A549 (cell line): ENCODE results near the gene C1QC.

Source experiments
- ESRRA ChIP-seq: fragments of 150-350 bp; IDR thresholded peaks from 2 replicates; pipeline ENCODE4 v1.6.1; 2014; ENCODE audit warnings: mild to moderate bottlenecking, low read length, borderline replicate concordance
- HOXB13 ChIP-seq: fragments of 250-450 bp; sonication (Bioruptor Pico); IDR thresholded peaks from 2 replicates; pipeline ENCODE4 v1.5.0; 2020; ENCODE audit warnings: low read depth, mild to moderate bottlenecking, moderate library complexity
- POLR2A ChIP-seq: IDR thresholded peaks from 2 replicates; pipeline ENCODE4 v1.6.1; 2012; ENCODE audit warnings: mild to moderate bottlenecking, low read length
- POLR2AphosphoS2 ChIP-seq: conservative IDR thresholded peaks from 2 replicates; pipeline ENCODE4 v1.6.1; 2012; ENCODE audit warnings: low read length, improper control_type of control experiment, inconsistent platforms
- RARB ChIP-seq: fragments of 250-450 bp; sonication (Bioruptor Pico); IDR thresholded peaks from 2 replicates; pipeline ENCODE4 v1.8.0; 2021; ENCODE audit warnings: mild to moderate bottlenecking, moderate library complexity
- RNF2 ChIP-seq: fragments of 200-600 bp; sonication (generic); IDR thresholded peaks from 2 replicates; pipeline ENCODE4 v1.6.1; 2016; ENCODE audit warnings: low read depth, mild to moderate bottlenecking, antibody characterized with exemption, moderate library complexity, borderline replicate concordance
- TF ChIP-seq, protein P1 (sequence below): fragments of >200 bp; sonication (Bioruptor Twin); formaldehyde crosslinking; IDR thresholded peaks from 3 replicates; pipeline ENCODE4 v1.5.1; 2016
- TF ChIP-seq, protein P2 (sequence below): IDR thresholded peaks from 2 replicates; pipeline ENCODE4 v1.6.1; 2012
- TF ChIP-seq, protein P3 (sequence below): fragments of 450-650 bp; IDR thresholded peaks from 2 replicates; pipeline ENCODE4 v1.6.1; 2014; ENCODE audit warnings: antibody characterized with exemption
- TF ChIP-seq, protein P4 (sequence below): fragments of 200-600 bp; sonication (generic); IDR thresholded peaks from 2 replicates; pipeline ENCODE4 v1.6.1; 2016; ENCODE audit warnings: antibody characterized with exemption, mild to moderate bottlenecking, moderate library complexity
- TF ChIP-seq, protein P5 (sequence below): fragments of 150-350 bp; IDR thresholded peaks from 2 replicates; pipeline ENCODE4 v1.6.1; 2014; ENCODE audit warnings: low read depth, mild to moderate bottlenecking, low read length

DNA sequence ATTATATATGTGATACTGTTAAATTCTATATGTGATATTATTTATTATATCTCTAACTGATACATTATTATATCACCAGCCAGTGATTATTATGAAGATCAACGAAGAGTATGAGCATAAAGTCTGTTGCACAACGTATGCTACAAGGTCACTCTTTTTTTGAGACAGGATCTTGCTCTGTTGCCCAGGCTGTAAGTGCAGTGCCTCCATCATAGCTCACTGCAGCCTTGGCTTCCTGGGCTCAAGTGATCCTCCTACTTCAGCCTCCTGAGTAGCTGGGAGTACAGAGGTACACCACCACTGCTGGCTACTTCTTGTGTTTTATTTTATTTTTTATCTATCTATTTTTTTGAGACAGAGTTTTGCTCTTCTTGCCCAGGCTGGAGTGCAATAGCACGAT is 53.2 kb downstream of the C1QC start:
- TF ChIP-seq, protein P1, sequence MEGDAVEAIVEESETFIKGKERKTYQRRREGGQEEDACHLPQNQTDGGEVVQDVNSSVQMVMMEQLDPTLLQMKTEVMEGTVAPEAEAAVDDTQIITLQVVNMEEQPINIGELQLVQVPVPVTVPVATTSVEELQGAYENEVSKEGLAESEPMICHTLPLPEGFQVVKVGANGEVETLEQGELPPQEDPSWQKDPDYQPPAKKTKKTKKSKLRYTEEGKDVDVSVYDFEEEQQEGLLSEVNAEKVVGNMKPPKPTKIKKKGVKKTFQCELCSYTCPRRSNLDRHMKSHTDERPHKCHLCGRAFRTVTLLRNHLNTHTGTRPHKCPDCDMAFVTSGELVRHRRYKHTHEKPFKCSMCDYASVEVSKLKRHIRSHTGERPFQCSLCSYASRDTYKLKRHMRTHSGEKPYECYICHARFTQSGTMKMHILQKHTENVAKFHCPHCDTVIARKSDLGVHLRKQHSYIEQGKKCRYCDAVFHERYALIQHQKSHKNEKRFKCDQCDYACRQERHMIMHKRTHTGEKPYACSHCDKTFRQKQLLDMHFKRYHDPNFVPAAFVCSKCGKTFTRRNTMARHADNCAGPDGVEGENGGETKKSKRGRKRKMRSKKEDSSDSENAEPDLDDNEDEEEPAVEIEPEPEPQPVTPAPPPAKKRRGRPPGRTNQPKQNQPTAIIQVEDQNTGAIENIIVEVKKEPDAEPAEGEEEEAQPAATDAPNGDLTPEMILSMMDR, result no peak
- TF ChIP-seq HOXB13 (no peak), RARB (CRISPR knock-in tag) (no peak), POLR2A (no peak), RNF2 (no peak), POLR2AphosphoS2 (no peak), ESRRA (no peak)
- TF ChIP-seq, protein P2, sequence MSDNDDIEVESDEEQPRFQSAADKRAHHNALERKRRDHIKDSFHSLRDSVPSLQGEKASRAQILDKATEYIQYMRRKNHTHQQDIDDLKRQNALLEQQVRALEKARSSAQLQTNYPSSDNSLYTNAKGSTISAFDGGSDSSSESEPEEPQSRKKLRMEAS, result no peak
- TF ChIP-seq, protein P3, sequence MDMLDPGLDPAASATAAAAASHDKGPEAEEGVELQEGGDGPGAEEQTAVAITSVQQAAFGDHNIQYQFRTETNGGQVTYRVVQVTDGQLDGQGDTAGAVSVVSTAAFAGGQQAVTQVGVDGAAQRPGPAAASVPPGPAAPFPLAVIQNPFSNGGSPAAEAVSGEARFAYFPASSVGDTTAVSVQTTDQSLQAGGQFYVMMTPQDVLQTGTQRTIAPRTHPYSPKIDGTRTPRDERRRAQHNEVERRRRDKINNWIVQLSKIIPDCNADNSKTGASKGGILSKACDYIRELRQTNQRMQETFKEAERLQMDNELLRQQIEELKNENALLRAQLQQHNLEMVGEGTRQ, result no peak
- TF ChIP-seq, protein P4, sequence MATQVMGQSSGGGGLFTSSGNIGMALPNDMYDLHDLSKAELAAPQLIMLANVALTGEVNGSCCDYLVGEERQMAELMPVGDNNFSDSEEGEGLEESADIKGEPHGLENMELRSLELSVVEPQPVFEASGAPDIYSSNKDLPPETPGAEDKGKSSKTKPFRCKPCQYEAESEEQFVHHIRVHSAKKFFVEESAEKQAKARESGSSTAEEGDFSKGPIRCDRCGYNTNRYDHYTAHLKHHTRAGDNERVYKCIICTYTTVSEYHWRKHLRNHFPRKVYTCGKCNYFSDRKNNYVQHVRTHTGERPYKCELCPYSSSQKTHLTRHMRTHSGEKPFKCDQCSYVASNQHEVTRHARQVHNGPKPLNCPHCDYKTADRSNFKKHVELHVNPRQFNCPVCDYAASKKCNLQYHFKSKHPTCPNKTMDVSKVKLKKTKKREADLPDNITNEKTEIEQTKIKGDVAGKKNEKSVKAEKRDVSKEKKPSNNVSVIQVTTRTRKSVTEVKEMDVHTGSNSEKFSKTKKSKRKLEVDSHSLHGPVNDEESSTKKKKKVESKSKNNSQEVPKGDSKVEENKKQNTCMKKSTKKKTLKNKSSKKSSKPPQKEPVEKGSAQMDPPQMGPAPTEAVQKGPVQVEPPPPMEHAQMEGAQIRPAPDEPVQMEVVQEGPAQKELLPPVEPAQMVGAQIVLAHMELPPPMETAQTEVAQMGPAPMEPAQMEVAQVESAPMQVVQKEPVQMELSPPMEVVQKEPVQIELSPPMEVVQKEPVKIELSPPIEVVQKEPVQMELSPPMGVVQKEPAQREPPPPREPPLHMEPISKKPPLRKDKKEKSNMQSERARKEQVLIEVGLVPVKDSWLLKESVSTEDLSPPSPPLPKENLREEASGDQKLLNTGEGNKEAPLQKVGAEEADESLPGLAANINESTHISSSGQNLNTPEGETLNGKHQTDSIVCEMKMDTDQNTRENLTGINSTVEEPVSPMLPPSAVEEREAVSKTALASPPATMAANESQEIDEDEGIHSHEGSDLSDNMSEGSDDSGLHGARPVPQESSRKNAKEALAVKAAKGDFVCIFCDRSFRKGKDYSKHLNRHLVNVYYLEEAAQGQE, result no peak
- TF ChIP-seq, protein P5, sequence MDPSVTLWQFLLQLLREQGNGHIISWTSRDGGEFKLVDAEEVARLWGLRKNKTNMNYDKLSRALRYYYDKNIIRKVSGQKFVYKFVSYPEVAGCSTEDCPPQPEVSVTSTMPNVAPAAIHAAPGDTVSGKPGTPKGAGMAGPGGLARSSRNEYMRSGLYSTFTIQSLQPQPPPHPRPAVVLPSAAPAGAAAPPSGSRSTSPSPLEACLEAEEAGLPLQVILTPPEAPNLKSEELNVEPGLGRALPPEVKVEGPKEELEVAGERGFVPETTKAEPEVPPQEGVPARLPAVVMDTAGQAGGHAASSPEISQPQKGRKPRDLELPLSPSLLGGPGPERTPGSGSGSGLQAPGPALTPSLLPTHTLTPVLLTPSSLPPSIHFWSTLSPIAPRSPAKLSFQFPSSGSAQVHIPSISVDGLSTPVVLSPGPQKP, result no peak
